GM23338 (cell line): ENCODE measurements around the gene RPS8.

Source experiments
- CTCF ChIP-seq, 2 experiments: fragments of 200-600 bp in 1 of 2; sonication (generic) in 1 of 2; conservative IDR thresholded peaks; 2 replicates each; pipeline versions ENCODE4 v1.5.1 to v1.6.1; 2016 to 2017; ENCODE audit warnings: antibody characterized with exemption in 2 of 2, low read depth in 2 of 2, mild to moderate bottlenecking in 2 of 2, moderate library complexity in 1 of 2
- EZH2 ChIP-seq: fragments of 200-600 bp; sonication (generic); IDR thresholded peaks from one replicate; pipeline ENCODE4 v1.8.0; 2017; ENCODE audit warnings: antibody characterized with exemption, mild to moderate bottlenecking, low read depth; ENCODE audit not compliant: unreplicated experiment
- POLR2AphosphoS5 ChIP-seq: IDR thresholded peaks from 2 replicates; pipeline ENCODE4 v1.6.1; 2016; ENCODE audit warnings: antibody characterized with exemption, low read depth
- STAT1 ChIP-seq: IDR thresholded peaks from one replicate; pipeline ENCODE4 v1.6.1; 2016; ENCODE audit warnings: antibody characterized with exemption; ENCODE audit not compliant: unreplicated experiment
- ZNF114 ChIP-seq: fragments of 250-450 bp; sonication (Bioruptor Pico); IDR thresholded peaks from 2 replicates; pipeline ENCODE4 v1.5.0; 2020; ENCODE audit warnings: mild to moderate bottlenecking, moderate library complexity

- TF ChIP-seq POLR2AphosphoS5 = no peak
- TF ChIP-seq STAT1 = no peak
- TF ChIP-seq CTCF (conservative IDR thresholded peaks at IDR 0.05; ENCODE audit: low read depth in 2 of 2) = no peak
- TF ChIP-seq ZNF114 (CRISPR knock-in tag) = no peak
- TF ChIP-seq EZH2 = no peak
Measured at GRCh38 chr1:44803062-44803311, 27.6 kb downstream of the RPS8 start.
